Measurements from ENCODE around the gene NPFFR1. TPM values are rescaled to one million over a fixed set of nuclear protein-coding genes. Genes with fewer than 3 reads are reported as not detected.
"Not testable (repeated sequence)": the region's sequence is repeated elsewhere in the genome, so short reads cannot be mapped to it uniquely, and the experiment has no call there.

The NPFFR1 gene
- total and polyA plus RNA-seq, 4 donors, result under 0.01 TPM; not detected in 3

- Histone ChIP-seq H3K4me3 (ENCODE audit: low read depth in 1 of 3, low read length in 3 of 3) (no peak overlapping the region), H3K27ac (ENCODE audit: low read depth in 1 of 2, low read length in 2 of 2) (no peak overlapping the region), H3K27me3 (ENCODE audit: control insufficient read depth in 4 of 4, insufficient read depth in 4 of 4, low read length in 3 of 4) (no peaks in the 10 kb centered on the region), H3K9me3 (ENCODE audit: control insufficient read depth in 4 of 4, low read length in 3 of 4) (no peaks in the 10 kb centered on the region), H3K4me1 (ENCODE audit: control insufficient read depth in 4 of 4, insufficient read depth in 4 of 4, low read length in 3 of 4) (peaks cover 0 to 20% (median 6%) of the 10 kb centered on the region in 4 donors), H3K36me3 (ENCODE audit: control insufficient read depth in 4 of 4, insufficient read depth in 3 of 4, low read depth in 1 of 4, low read length in 3 of 4) (peaks cover 0 to 5% (median 1%) of the 10 kb centered on the region in 4 donors), H3K9ac (ENCODE audit: low read depth in 1 of 2, low read length in 2 of 2) (no peak overlapping the region)
- TF ChIP-seq FOXA2 (IDR thresholded peaks at IDR 0.05), result no peak
- no peak for TF ChIP-seq JUND (IDR thresholded peaks at IDR 0.05)
- TF ChIP-seq HNF4A (conservative IDR thresholded peaks at IDR 0.05), result no peak
- no peak for TF ChIP-seq NR2F2 (IDR thresholded peaks at IDR 0.05)
- no peak for TF ChIP-seq HNF4G (IDR thresholded peaks at IDR 0.05)
- TF ChIP-seq, protein P1, sequence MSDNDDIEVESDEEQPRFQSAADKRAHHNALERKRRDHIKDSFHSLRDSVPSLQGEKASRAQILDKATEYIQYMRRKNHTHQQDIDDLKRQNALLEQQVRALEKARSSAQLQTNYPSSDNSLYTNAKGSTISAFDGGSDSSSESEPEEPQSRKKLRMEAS (IDR thresholded peaks at IDR 0.05), result no peak
- TF ChIP-seq REST (IDR thresholded peaks at IDR 0.05), result no peak
- TF ChIP-seq, protein P2, sequence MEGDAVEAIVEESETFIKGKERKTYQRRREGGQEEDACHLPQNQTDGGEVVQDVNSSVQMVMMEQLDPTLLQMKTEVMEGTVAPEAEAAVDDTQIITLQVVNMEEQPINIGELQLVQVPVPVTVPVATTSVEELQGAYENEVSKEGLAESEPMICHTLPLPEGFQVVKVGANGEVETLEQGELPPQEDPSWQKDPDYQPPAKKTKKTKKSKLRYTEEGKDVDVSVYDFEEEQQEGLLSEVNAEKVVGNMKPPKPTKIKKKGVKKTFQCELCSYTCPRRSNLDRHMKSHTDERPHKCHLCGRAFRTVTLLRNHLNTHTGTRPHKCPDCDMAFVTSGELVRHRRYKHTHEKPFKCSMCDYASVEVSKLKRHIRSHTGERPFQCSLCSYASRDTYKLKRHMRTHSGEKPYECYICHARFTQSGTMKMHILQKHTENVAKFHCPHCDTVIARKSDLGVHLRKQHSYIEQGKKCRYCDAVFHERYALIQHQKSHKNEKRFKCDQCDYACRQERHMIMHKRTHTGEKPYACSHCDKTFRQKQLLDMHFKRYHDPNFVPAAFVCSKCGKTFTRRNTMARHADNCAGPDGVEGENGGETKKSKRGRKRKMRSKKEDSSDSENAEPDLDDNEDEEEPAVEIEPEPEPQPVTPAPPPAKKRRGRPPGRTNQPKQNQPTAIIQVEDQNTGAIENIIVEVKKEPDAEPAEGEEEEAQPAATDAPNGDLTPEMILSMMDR (IDR thresholded peaks at IDR 0.05; ENCODE audit: low read depth, low read length, missing input control), result no peak
- TF ChIP-seq RAD21 (IDR thresholded peaks at IDR 0.05), result no peak
- TF ChIP-seq SP1 (IDR thresholded peaks at IDR 0.05), result no peak
- no peak for TF ChIP-seq EGR1 (IDR thresholded peaks at IDR 0.05; ENCODE audit: low read depth in 2 of 2)
- TF ChIP-seq, protein P3, sequence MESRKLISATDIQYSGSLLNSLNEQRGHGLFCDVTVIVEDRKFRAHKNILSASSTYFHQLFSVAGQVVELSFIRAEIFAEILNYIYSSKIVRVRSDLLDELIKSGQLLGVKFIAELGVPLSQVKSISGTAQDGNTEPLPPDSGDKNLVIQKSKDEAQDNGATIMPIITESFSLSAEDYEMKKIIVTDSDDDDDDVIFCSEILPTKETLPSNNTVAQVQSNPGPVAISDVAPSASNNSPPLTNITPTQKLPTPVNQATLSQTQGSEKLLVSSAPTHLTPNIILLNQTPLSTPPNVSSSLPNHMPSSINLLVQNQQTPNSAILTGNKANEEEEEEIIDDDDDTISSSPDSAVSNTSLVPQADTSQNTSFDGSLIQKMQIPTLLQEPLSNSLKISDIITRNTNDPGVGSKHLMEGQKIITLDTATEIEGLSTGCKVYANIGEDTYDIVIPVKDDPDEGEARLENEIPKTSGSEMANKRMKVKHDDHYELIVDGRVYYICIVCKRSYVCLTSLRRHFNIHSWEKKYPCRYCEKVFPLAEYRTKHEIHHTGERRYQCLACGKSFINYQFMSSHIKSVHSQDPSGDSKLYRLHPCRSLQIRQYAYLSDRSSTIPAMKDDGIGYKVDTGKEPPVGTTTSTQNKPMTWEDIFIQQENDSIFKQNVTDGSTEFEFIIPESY (IDR thresholded peaks at IDR 0.05), result no peak
- no peak for TF ChIP-seq YY1 (IDR thresholded peaks at IDR 0.05)
- TF ChIP-seq, protein P4, sequence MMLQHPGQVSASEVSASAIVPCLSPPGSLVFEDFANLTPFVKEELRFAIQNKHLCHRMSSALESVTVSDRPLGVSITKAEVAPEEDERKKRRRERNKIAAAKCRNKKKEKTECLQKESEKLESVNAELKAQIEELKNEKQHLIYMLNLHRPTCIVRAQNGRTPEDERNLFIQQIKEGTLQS (IDR thresholded peaks at IDR 0.05), result no peak
- TF ChIP-seq TAF1 (conservative IDR thresholded peaks at IDR 0.05), result no peak
- TF ChIP-seq FOXA1 (IDR thresholded peaks at IDR 0.05), result no peak
- no peak for TF ChIP-seq GABPA (IDR thresholded peaks at IDR 0.05 in 1 of 2, conservative IDR thresholded peaks at IDR 0.05 in 1 of 2)
- no peak for TF ChIP-seq RXRA (IDR thresholded peaks at IDR 0.05)
- DNase-seq (ENCODE audit: low spot score), result no peak
- 96% methylated on average over 2 of the region's 2 CpGs for WGBS
These were observed 60.1 kb downstream of the NPFFR1 start for GRCh38 chr10:70223728-70224127.

GRCh38 chr10:70222811-70223447 lies 60.9 kb downstream of the NPFFR1 start:
- H3K36me3 ChIP-seq (ENCODE audit: control insufficient read depth in 4 of 4, insufficient read depth in 3 of 4, low read depth in 1 of 4, low read length in 3 of 4); H3K9me3 ChIP-seq (ENCODE audit: control insufficient read depth in 4 of 4, low read length in 3 of 4); H3K4me3 ChIP-seq (ENCODE audit: low read depth in 1 of 3, low read length in 3 of 3); DNase-seq (ENCODE audit: low spot score); H3K9ac ChIP-seq (ENCODE audit: low read depth in 1 of 2, low read length in 2 of 2); H3K27me3 ChIP-seq (ENCODE audit: control insufficient read depth in 4 of 4, insufficient read depth in 4 of 4, low read length in 3 of 4); H3K27ac ChIP-seq (ENCODE audit: low read depth in 1 of 2, low read length in 2 of 2): not testable (repeated sequence)
- peaks cover 0 to 20% (median 6%) of the 10 kb centered on the region in 4 donors for H3K4me1 ChIP-seq (ENCODE audit: control insufficient read depth in 4 of 4, insufficient read depth in 4 of 4, low read length in 3 of 4)
- 77% methylated on average over 9 of the region's 9 CpGs for WGBS
